ENCODE results near the gene TMEM212.

DNA sequence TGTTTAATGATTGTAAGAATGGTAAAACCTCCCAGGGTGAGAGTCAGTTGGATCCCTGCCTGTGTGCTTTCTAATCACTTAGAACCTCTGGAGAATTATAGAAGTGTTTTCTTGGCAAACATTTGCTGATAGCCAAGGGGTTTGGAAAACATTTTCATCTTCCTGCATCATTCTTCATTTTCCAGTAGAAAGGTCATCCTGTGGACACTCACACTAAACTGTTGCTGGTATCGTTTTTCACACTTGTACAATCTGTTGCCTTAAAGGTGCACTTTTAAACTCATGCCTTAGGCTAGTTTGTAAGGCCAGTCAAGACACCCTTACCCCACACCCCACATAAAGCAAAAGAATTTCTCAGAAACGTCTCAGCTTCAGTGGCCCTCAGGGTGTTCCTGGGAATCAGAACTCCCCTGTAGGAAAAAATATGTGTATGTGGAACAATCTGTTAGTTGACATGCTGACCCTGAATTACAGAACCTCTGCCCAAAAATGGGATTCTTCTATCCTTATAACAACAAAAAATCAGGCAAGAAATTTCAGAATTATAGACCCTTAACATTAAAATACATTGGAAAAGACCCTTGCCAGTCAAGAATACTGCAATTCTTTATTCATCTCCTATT is 27.1 kb upstream of the TMEM212 start:
- TF ChIP-seq POLR2AphosphoS5 (IDR thresholded peaks at IDR 0.05) = no peak
- TF ChIP-seq, protein P1, sequence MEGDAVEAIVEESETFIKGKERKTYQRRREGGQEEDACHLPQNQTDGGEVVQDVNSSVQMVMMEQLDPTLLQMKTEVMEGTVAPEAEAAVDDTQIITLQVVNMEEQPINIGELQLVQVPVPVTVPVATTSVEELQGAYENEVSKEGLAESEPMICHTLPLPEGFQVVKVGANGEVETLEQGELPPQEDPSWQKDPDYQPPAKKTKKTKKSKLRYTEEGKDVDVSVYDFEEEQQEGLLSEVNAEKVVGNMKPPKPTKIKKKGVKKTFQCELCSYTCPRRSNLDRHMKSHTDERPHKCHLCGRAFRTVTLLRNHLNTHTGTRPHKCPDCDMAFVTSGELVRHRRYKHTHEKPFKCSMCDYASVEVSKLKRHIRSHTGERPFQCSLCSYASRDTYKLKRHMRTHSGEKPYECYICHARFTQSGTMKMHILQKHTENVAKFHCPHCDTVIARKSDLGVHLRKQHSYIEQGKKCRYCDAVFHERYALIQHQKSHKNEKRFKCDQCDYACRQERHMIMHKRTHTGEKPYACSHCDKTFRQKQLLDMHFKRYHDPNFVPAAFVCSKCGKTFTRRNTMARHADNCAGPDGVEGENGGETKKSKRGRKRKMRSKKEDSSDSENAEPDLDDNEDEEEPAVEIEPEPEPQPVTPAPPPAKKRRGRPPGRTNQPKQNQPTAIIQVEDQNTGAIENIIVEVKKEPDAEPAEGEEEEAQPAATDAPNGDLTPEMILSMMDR (IDR thresholded peaks at IDR 0.05) = no peak
- no peak for TF ChIP-seq EP300 (IDR thresholded peaks at IDR 0.05)

All from stomach (tissue), 4 donors.